Stimulated activated CD4-positive, alpha-beta T cell treated with anti-CD3 and anti-CD28 coated beads, Interleukin-4, amount 100 ng/mL, for 1 hour (primary cell): ENCODE data around the gene PCBP3.
"Not testable (repeated sequence)": the region's sequence is repeated elsewhere in the genome, so short reads cannot be mapped to it uniquely, and the experiment has no call there.

Source experiments
- DNase-seq: peaks from one replicate; pipeline ENCODE4 v3.0.0-alpha.2; 2020

PCBP3 gene

DNA sequence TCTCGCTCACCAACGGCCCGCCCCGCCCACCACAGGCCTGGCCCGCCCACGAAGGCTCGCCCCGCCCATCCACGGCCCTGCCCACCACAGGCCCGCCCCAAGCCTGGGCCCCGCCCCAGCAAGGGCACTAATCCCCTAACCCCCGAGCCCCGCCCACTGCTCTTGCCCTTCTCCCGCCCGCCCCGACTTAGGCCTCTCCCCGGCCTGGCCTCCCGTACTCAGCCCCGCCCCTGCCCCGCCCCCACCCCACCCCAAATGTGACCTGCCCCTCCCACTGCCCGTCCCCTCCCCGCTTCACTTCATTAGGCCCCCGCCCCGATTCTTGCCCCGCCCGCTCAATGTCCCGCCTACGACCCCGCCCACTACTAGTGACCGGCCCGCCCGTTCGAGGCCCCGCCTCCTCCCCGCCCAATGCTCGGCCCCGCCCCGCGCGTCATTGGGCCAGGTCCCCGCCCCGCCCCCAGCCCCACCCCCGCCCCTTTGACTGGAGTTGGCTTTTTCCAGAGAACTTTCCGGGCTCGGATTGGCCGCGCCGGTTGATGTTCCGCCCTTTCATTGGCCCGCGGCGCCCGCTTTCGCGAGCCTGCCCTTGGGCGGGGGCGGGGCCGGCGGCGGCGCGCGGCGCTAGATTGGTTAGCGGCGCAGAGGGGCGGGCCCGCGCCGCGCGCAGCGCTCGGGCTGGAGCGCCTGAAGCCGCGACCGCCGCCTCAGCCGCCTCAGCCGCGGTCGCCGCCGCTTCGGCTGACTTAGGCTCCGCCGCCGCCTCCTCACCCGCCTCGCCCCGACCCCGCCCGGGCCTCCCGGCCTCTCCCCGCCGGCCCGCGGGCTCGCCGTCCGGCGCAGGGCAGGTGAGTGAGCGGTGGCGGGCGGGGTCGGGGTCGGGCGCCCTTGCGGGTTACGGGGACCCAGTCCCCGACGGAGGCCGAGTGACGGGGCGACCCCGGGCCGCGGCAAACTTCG, at the start of gene PCBP3:
PCBP3 (plus strand) TSS at position 705 of the 960 bp plus-strand sequence. CDS start 206,361 bp downstream, outside the sequence.
- peak; percentile 97 for DNase-seq

DNA sequence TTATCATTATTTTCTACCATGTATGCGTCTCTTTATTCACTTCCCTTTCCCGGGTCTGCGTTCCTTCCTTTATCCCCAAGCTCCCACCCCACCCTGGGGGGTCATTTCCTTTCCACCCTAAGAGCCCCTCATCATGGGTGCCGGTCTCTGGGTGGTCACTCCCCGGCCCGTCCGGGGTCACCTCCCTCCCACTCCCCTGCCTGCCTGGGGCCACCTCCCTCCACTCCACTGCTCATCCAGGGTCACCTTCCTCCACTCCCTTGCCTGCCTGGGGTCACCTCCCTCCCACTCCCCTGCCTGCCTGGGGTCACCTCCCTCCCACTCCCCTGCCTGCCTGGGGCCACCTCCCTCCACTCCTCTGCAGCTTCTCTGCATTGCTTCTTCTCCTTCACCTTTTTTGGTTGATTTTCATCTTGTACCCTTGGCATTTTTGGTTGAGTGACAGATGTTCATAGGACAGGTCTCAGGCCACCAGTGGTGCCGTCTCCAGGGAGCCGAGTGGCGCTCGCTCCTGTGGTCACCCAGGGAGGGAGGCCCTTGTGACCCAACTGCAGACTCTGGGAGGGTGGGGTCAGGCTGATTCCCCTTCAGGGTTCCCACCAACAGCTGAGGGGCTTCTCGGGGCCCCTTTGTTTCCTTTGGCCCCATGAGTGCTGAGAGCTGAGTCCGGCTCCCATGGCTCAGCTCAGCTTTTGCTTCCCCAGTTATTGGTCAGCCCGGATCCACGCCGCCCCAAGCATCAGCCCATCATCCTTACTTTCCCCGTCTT, 48.6 kb upstream of the PCBP3 start:
- no peak for DNase-seq

DNA sequence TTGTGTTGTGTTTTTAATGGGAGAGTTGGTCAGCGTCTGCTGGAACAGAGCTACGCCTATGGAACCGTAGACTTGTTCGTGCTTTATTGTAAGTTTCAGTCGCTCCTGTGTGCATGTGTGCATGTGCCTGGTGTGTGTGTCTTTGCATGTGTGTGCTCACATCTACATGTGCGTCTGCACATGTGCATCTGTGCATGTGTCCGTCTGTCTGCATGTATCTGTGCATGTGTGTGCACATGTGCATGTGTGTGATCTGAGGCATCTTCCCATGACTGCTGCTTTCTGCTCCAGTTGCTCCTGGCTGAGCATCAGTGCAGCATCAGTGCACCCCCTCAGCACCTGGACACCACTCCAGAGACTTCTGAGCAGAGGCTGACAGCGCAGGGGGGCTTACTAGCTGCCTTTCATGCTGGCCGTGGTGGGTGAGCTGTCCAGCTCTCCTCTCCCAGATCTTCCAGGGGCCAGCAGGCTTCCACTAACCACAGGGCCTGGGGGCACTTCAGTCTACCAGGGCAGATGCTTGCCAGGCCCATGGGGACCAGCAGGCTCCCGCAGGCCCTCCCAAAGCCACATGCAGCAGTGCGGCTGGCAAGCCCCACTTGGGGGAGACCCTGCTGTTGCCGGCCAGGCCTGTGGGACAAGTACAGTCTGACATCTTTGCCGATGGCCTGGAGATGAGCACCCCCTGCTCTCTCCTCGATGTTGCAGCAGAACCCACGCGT, 47.8 kb upstream of the PCBP3 start:
- no peak for DNase-seq

DNA sequence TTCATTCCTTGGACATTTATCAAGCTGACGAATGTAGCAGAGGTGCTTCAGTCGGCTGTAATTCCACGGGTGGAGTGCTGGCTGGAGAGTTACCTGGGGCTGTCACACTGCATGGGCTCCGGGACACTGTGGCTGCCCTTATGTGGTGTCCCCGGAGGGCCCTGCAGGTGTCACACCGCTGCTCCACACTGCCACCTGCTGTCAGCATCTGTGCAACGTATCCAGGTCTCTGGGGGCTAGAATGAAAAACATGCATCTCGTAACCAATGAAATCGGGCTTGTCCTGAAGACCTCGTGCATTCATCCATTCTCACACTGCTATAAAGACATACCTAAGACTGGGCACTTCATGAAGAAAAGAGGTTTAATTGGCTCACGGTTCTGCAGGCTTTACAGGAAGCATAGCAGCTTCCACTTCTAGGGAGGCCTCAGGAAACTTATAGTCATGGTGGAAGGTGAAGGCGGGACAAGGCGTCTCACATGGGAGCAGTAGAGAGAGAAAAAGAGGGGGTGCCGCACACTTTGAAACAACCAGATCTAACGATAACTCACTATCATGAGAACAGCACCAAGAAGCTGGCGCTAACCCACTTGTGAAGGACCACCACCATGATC, 46.7 kb upstream of the PCBP3 start:
- DNase-seq = peak; percentile 90

DNA sequence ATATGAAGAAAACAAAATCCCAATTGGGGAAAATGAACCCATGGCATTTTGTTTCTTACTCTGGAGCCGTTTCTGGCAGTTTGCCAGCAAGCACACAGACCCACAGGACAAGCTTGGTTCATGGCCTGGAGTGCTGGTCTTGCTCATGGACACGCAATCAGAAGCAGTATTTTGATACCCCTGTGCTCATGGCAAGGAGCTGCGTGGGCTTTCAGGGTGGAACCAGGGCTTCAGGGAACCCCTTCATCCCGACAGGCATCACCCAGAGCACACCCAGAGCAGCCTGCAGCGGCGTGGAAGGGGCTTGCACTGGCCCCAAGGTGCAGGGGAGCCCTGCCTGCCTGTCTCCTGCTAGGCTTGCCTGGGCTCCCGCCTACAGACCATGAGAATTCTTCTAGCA, 45.4 kb upstream of the PCBP3 start:
- DNase-seq = no peak

DNA sequence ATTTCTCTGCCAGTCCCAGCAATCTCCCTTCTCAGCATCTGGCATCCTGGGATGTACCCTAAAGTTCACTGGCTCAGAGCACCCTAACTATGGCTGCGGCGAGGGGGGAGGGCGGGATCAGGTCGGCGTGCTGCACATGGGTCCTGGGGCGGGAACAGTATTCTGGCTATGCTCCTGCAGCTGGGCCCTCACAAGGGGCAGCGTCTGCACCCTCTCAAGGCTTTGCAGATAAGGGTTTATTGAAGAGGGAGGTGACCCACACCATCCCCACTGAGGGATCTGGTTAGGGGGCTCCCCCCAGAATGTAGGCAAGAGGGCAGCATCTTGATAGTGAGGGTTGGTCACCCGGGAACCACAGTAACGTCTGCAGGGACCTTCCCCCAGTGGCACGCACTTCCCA, 44.9 kb upstream of the PCBP3 start:
- no peak for DNase-seq

DNA sequence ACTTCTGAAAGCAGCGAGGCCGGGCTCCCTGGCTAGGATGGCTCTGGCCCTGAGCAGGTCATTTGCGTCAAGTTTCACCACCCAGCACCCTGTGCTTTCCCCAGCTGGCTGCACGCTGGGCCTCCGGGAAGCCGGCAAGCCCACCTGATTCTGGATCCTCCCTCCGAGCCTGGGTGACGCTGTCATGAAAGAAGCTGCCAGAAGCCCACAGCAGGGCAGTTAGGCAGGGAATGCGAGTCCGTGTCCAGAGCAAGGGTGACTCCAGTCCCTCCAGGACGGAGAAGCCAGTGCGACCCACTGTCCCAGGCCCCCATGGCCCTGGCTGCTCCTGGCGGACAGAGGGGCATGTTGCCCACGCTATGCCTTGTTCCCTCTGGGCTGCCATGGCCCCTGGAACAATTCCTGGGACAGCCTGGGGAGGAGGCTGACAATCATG, 44.4 kb upstream of the PCBP3 start:
- no peak for DNase-seq

DNA sequence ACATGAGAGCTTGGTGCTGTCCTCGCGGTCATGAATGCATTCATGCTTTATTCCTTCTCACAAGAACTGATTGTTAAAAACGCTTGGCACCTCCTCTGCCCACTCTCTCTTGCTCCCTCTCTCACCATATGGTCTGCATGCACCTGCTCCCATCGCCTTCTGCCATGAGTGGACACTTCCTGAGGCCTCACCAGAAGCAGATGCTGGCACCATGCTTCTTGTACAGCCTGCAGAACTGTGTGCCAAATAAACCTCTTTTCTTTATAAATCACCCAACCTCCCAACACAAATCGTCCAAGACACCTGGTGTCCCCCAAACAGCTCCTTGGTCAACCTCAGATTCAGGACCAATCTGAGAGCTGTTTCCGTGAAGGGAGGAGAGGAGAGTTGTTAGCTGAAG, 43.3 kb upstream of the PCBP3 start:
- DNase-seq = no peak

DNA sequence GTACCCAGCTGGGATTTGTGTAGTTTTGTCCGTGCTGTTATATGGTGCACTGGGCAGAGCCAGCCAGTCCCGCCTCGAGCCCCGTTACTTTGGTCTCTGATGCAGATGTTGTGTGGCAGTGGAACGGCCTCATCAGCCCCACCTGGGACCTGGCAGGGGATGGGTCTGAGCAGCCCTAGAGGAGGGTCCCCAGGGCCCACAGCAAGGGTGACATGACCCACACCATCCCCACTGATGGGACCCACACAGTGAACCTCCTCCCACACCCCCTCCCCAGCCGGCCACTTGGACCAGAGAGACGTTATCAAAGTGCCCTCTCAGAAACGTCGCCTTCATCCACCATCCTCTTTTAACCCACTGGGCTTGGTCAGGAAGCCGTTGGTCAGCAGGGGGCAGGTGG, 42.0 kb upstream of the PCBP3 start:
- no peak for DNase-seq

DNA sequence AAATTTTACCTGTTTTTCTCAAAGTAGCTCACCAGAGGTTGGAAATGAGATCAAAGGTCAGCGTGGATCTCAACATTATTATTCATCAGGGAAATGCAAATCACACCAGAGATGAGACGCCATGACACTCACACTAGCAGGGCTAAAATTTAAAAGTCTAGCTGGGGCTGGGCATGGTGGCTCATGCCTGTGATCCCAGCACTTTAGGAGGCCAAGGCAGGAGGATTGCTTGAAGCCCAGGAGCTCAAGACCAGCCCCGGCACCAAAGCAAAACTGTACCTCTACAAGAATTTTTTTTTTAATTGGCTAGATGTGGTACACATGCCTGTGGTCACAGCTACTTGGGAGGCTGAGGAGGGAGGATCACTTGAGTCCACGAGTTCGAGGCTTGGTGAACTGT, 41.4 kb upstream of the PCBP3 start:
- no peak for DNase-seq

DNA sequence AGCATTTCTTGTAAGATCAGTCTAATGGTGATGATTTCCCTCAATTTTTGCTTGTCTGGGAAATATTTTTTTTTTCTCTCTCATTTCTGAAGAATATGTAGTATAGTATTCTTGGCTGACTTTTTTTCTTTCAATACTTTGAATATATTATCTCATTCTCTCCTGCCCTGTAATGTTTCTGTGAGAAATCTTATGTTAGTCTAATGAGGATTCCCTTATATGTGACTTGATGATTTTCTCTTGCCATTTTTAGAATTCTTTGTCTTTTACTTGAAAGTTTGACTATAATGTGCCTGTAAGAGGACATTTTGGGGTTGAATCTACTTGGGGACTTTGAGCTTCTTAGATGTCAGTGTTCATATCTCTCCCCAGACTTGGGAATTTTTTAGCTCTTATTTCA, 40.0 kb upstream of the PCBP3 start:
- no peak for DNase-seq

DNA sequence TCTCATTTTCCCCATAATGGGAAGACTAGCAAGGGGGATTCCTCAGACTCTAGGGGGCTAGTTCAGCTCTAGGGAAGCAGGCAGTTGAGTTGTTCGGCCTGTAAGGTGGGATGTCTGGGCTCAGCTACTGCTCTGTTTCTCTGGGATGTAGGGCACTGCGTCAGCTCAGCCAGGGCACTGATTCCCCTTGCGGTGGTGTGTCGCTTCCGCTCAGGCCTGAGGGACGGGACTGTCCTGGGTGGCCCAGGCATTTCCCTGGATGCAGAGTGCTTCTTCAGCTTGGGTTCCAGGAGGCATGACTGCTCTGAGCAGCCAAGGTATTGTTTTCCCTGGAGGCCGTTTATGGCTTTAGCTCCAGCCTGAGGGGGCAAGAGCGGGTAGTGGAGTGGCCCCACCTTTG, 38.8 kb upstream of the PCBP3 start:
- DNase-seq = not testable (repeated sequence)

DNA sequence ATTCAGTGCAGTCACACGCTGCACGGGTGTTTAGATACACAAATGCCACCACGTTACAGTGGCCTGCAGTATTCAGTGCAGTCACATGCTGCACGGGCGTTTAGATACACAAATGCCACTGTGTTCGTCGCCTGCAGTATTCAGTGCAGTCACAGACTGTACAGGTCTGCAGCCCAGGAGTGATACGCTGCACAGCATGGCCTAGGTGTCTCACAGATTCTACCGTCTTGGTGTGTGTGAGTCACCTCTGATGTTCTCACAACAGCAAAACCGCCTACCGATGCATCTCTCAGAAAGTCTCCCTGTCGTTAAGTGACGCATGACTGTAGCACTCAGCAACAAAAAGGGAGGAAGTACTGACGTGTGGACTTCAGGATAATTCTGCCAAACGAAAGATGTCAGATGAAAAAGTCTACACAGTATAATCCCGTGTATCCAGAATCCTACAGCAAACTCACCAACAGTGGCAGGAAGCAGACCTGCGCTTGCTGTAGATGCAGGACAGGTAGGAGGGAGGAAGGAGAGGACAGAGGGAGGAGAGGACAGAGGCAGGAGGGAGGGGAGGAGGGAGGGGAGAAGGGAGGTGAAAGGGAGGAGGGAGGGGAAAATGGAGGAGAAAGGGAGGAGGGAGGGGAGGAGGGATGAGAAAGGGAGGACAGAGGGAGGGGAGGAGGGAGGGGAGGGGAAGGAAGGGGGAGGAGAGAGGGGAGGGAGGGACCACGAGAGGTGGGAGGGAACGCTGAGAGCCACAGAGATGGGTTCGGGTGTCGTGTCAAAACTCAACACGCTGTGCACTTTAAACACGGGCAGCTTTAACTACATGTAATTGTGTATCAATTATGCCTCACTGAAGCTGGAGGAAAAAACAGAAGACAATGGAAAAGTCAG, 36.3 kb upstream of the PCBP3 start:
- peak; percentile 48 for DNase-seq

DNA sequence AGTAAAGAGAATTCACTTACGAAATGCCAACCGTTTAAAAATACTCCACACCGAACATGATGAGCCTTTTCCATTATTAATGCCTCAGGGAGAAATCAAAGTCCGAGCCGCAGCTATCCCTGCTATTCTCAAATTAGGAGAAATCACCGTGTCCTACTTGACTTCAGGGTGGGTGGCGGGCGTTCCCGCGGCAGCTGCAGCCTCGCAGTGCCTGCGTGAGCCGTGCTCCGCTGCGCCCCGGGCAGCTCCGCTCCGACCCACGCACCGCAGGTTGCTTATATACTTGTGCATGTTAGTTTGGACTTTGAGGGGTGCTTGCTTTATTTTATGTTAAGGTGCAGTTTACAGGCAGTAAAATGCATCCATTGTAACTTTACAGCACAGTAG, 35.6 kb upstream of the PCBP3 start:
- DNase-seq = no peak

DNA sequence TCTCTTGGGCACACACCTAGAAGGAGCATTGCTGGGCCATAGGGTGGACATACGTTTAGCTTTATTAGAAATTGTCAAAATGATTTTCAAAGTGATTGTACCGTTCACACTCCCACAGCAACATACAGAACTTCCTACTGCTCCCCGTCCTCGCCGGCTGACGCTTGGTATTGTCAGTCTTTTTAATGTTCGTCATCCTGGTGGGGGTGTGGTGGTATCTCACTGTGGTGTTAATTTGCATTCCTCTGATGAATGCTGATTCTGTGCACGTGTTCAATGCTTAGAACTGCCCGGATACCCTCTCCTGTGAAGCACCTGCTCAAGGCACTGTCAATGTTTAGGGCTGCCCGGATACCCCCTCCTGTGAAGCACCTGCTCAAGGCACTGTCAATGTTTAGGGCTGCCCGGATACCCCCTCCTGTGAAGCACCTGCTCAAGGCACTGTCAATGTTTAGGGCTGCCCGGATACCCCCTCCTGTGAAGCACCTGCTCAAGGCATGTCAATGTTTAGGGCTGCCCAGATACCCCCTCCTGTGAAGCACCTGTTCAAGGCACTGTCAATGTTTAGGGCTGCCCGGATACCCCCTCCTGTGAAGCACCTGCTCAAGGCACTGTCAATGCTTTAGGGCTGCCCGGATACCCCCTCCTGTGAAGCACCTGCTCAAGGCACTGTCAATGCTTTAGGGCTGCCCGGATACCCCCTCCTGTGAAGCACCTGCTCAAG, 34.6 kb upstream of the PCBP3 start:
- not testable (repeated sequence) for DNase-seq

DNA sequence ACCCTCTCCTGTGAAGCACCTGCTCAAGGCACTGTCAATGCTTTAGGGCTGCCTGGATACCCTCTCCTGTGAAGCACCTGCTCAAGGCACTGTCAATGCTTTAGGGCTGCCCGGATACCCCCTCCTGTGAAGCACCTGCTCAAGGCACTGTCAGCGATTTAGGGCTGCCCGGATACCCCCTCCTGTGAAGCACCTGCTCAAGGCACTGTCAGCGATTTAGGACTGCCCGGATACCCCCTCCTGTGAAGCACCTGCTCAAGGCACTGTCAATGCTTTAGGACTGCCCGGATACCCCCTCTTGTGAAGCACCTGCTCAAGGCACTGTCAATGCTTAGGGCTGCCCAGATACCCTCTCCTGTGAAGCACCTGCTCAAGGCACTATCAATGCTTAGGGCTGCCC, 33.9 kb upstream of the PCBP3 start:
- not testable (repeated sequence) for DNase-seq

DNA sequence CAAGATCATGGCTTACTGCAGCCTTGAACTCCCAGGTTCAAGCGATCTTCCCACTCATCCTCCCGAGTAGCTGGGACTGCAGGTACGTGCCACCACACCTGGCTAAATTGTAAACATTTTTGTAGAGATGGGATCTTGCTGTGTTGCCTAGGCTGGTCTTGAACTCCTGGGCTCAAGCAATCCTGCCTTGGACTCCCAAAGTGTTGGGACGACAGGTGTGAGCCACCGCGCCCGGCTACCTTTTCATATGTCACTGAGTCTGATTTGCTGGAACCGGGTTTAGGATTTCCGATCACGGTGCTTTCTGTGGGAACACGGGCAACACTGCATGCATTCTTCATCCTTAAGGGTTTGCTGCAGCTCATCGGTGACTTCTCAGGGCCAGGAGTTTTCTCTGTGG, 32.2 kb upstream of the PCBP3 start:
- no peak for DNase-seq

DNA sequence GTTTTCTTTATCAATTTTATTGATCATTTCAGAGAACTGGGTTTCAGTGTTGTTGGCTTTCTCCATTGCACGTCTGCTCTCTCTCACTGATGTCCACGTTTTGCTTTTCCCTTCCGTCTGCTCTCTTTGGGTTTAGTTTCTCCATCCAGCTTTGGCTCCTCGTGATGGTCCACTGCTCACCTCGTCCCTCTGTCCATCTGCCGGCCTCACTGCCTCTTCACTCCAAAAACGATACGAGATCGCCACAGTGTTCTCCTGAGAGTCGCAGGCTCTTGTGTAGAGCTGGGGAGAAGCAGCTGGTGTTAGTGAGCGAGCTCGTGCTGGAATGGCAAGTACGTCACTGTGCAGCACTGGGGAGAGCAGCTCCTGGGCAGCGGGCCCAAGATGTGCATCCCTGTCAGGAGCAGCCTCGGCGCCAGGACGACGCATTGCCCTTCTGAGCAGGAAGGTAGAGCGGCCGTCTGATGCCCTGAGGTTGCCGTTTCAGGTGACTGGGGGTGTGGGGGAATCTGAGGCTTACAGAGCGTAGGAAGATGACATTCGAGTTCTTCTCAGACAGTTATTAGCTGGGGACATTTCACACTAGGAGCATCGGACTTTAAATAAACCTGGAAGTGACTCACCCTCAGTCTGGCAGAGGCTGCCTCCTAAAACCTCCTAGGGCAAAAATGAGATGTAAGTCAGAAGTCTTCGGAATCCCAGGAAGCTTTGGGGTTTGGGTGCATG, 31.4 kb upstream of the PCBP3 start:
- DNase-seq = no peak

DNA sequence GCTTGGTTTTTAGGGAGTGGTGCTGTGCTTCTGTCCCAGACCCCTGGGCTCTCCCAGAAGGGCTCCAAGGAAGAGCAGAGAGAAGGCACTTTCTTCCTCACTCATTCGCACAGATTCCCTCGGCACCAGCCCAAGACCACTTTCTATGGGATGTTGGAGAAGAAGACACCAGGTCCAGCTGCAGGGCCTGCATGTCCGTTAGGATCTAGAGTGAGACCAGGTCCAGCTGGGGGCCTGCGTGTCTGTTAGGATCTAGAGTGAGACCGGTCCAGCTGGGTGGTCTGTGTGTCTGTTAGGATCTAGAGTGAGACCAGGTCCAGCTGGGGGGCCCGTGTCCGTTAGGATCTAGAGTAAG, 30.9 kb upstream of the PCBP3 start:
- not testable (repeated sequence) for DNase-seq

DNA sequence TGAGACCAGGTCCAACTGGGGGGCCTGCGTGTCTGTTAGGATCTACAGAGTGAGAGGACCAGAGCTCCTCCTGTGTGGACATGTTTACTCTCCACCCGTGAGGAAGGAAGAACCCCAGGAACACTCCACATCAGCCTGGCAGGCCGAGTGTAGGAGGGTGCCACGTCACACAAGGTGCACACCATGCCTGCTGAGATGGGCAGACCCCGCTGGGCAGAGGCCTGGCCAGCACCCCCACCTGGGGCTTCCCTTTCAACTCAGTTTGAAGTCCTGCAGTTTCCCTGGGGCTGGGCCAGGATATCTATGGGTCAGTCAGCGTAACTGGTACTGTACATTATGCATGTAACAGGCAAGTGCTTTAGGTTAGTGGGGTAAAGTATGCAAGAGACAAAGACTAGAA, 30.1 kb upstream of the PCBP3 start:
- no peak for DNase-seq
